A673 (cell line): ENCODE results near the gene VPS51. TPM values are rescaled to one million over a fixed set of nuclear protein-coding genes. Genes with fewer than 3 reads are reported as not detected.

Experiments
- BruUV-seq: library from RNA; stranded (reverse); fragments of 400-500 nt; replicated peaks from 2 replicates; lab custom pipeline; 2021; lab: Mats Ljungman, UMichigan
- CTCF ChIA-PET: fragments of 300-600 bp; sonication (Branson Sonifier 250); formaldehyde crosslinking; loops from one replicate; lab custom pipeline; 2022; ENCODE audit warnings: antibody characterized with exemption; lab: Charles Lee
- POLR2A ChIA-PET: fragments of 300-600 bp; sonication (Branson Sonifier 250); formaldehyde crosslinking; loops from one replicate; lab custom pipeline; 2022; ENCODE audit warnings: antibody characterized with exemption; ENCODE audit not compliant: low non-redundant PET; lab: Charles Lee
- DNase-seq: peaks from one replicate; pipeline ENCODE4 v3.0.0-alpha.2; 2015; ENCODE audit warnings: low spot score
- H3K27ac ChIP-seq: fragments of 200-600 bp; sonication (generic); 2 replicates; pipeline ENCODE4 v1.5.1; 2016; ENCODE audit warnings: mixed run types, low read depth, mild to moderate bottlenecking, mixed read lengths, antibody characterized with exemption, low read length; ENCODE audit not compliant: poor library complexity, severe bottlenecking
- H3K27me3 ChIP-seq: fragments of 200-600 bp; sonication (generic); replicated peaks from 2 replicates; pipeline ENCODE4 v1.6.1; 2017; ENCODE audit warnings: mixed run types, low read depth, mild to moderate bottlenecking, mixed read lengths, antibody characterized with exemption, low read length; ENCODE audit not compliant: insufficient read depth, poor library complexity
- H3K36me3 ChIP-seq: fragments of 200-600 bp; sonication (generic); 2 replicates; pipeline ENCODE4 v1.6.1; 2016; ENCODE audit warnings: mixed run types, mild to moderate bottlenecking, mixed read lengths, antibody characterized with exemption, low read length; ENCODE audit not compliant: insufficient read depth, poor library complexity, severe bottlenecking
- H3K4me1 ChIP-seq: fragments of 200-600 bp; sonication (generic); 2 replicates; pipeline ENCODE4 v1.6.1; 2017; ENCODE audit warnings: mixed run types, mild to moderate bottlenecking, mixed read lengths, antibody characterized with exemption, low read length; ENCODE audit not compliant: insufficient read depth, poor library complexity, severe bottlenecking
- H3K4me3 ChIP-seq: fragments of 200-600 bp; sonication (generic); 2 replicates; pipeline ENCODE4 v1.5.1; 2016; ENCODE audit warnings: low read depth, mixed run types, mild to moderate bottlenecking, mixed read lengths, low read length; ENCODE audit not compliant: poor library complexity, severe bottlenecking
- H3K9me3 ChIP-seq: fragments of 200-600 bp; sonication (generic); 2 replicates; pipeline ENCODE4 v1.6.1; 2016; ENCODE audit warnings: mixed run types, low read depth, mild to moderate bottlenecking, mixed read lengths, antibody characterized with exemption, low read length; ENCODE audit not compliant: poor library complexity, severe bottlenecking
- CTCF ChIP-seq: fragments of 300-800, 200-600 bp; sonication (generic); conservative IDR thresholded peaks from 2 replicates; pipeline ENCODE4 v1.5.1; 2017; ENCODE audit warnings: low read depth, mild to moderate bottlenecking, antibody characterized with exemption, low read length, moderate library complexity, mixed read lengths
- EZH2 ChIP-seq: fragments of 200-600 bp; sonication (generic); IDR thresholded peaks from 2 replicates; pipeline ENCODE4 v1.6.1; 2017; ENCODE audit warnings: borderline replicate concordance, low read depth, mild to moderate bottlenecking, mixed read lengths, antibody characterized with exemption, low read length; ENCODE audit not compliant: poor library complexity, severe bottlenecking
- intact Hi-C: fragments of 100-400 bp; cut with micrococcal nuclease; formaldehyde crosslinking; loops from one replicate; pipeline ENCODE4 v1.10.0; 2022; ENCODE audit not compliant: unreplicated experiment
- total RNA-seq: library from RNA; stranded (reverse); gene quantifications from 2 replicates; pipeline ENCODE4 v1.2.3, GENCODE V29; 2021

The VPS51 gene
- total RNA-seq, 1 experiment from 2014 or later = 125 TPM

DNA sequence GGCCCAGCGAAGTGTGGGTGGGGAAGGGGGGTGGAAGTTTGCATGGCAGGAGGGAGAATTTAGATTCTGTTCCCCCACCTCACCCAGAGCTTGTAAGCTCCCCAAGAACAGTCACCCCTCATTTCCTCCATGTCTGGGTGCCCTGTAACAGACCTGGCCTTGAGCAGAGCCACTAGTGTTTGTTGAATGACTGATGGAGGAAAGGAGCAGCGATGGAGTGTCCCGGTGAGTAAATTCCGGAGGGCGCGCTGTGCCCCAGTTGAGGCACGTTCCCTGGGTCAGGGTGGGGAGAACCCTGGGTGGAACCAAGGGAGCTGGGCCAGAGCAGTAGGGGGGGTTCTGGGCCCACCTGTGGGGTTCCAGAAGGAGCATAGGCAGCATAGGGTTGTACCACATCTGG, 38.5 kb upstream of the VPS51 start:
- CTCF ChIA-PET = no interaction called here

GRCh38 chr11:65058012-65058411, 38.0 kb upstream of the VPS51 start:
- H3K4me3 ChIP-seq = no peak overlapping the region
- no TSS peak for BruUV-seq
- no peaks in the 10 kb centered on the region for H3K36me3 ChIP-seq
- H3K4me1 ChIP-seq = no peaks in the 10 kb centered on the region
- no peak for TF ChIP-seq CTCF
- TF ChIP-seq EZH2 = no peak
- ChIA-PET POLR2A (no interaction called here), CTCF (no interaction called here)
- no peaks in the 10 kb centered on the region for H3K9me3 ChIP-seq
- DNase-seq = no peak
- intact Hi-C loops = no loop called here
- no peak overlapping the region for H3K27ac ChIP-seq
- no peaks in the 10 kb centered on the region for H3K27me3 ChIP-seq

More for the DNA sequence above, 38.5 kb upstream of the VPS51 start:
- H3K4me1 ChIP-seq = no peaks in the 10 kb centered on the region
- no peak for DNase-seq
- H3K36me3 ChIP-seq = no peaks in the 10 kb centered on the region
- BruUV-seq = no TSS peak
- intact Hi-C loops = no loop called here
- H3K9me3 ChIP-seq = no peaks in the 10 kb centered on the region
- TF ChIP-seq CTCF = no peak
- no peak for TF ChIP-seq EZH2
- H3K27me3 ChIP-seq = no peaks in the 10 kb centered on the region
- no peak overlapping the region for H3K27ac ChIP-seq
- POLR2A ChIA-PET = no interaction called here
- H3K4me3 ChIP-seq = no peak overlapping the region

GRCh38 chr11:65058419-65059054, 37.5 kb upstream of the VPS51 start, which contains the start of gene NAALADL1:
Gene NAALADL1 (minus strand): TSS chr11:65058553. CDS start chr11:65058521, 32 bp downstream.
- CTCF ChIA-PET = no interaction called here
- BruUV-seq = no TSS peak
- H3K27me3 ChIP-seq = no peaks in the 10 kb centered on the region

More at GRCh38 chr11:65058419-65059054, 37.5 kb upstream of the VPS51 start, which contains the start of gene NAALADL1:
- no peaks in the 10 kb centered on the region for H3K4me1 ChIP-seq
- no peak for DNase-seq
- TF ChIP-seq EZH2 (no peak), CTCF (no peak)
- POLR2A ChIA-PET = no interaction called here
- H3K4me3 ChIP-seq = no peak within 1 kb of the TSS
- H3K36me3 ChIP-seq = no peaks in the 10 kb centered on the region
- intact Hi-C loops = no loop called here
- H3K9me3 ChIP-seq = no peaks in the 10 kb centered on the region
- H3K27ac ChIP-seq = no peak within 1 kb of the TSS
